AG09309 (cell line): ENCODE results near the gene SENP6.
"Not testable (repeated sequence)": the region's sequence is repeated elsewhere in the genome, so short reads cannot be mapped to it uniquely, and the experiment has no call there.

ENCODE experiments used
- DNase-seq: peaks from one replicate; pipeline ENCODE4 v3.0.0-alpha.2; 2010; ENCODE audit warnings: low read depth
- H3K4me3 ChIP-seq: 2 replicates; pipeline ENCODE4 v1.5.1; 2011; ENCODE audit warnings: mild to moderate bottlenecking, low read depth, low read length, moderate library complexity; ENCODE audit not compliant: control insufficient read depth
- TF ChIP-seq, protein P1 (sequence below): IDR thresholded peaks from 2 replicates; pipeline ENCODE4 v1.5.1; 2011; ENCODE audit warnings: mild to moderate bottlenecking, low read depth, low read length, inconsistent platforms; ENCODE audit not compliant: insufficient read depth, control insufficient read depth; ENCODE audit errors: missing control alignments

Gene SENP6

DNA sequence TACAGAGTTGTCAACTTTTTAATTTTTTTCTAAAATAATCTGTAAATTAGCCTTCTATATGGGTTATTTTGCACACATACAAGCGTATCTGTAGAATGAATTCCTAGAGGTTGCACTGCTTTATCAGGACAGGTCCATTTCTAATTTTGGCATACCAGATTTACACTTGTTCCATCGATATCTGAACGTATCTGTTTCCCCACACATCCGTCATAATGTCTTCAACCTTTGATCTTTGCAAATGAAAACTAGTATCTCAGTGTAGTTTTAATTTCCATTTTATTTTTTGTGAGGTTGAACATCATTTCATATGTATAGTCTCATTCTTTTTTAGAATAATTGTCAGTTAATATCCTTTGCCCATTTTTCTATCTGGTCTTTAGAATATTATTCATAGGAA lies 22.7 kb downstream of the SENP6 start:
- no peak overlapping the region for H3K4me3 ChIP-seq
- DNase-seq = no peak
- TF ChIP-seq, protein P1, sequence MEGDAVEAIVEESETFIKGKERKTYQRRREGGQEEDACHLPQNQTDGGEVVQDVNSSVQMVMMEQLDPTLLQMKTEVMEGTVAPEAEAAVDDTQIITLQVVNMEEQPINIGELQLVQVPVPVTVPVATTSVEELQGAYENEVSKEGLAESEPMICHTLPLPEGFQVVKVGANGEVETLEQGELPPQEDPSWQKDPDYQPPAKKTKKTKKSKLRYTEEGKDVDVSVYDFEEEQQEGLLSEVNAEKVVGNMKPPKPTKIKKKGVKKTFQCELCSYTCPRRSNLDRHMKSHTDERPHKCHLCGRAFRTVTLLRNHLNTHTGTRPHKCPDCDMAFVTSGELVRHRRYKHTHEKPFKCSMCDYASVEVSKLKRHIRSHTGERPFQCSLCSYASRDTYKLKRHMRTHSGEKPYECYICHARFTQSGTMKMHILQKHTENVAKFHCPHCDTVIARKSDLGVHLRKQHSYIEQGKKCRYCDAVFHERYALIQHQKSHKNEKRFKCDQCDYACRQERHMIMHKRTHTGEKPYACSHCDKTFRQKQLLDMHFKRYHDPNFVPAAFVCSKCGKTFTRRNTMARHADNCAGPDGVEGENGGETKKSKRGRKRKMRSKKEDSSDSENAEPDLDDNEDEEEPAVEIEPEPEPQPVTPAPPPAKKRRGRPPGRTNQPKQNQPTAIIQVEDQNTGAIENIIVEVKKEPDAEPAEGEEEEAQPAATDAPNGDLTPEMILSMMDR = no peak

DNA sequence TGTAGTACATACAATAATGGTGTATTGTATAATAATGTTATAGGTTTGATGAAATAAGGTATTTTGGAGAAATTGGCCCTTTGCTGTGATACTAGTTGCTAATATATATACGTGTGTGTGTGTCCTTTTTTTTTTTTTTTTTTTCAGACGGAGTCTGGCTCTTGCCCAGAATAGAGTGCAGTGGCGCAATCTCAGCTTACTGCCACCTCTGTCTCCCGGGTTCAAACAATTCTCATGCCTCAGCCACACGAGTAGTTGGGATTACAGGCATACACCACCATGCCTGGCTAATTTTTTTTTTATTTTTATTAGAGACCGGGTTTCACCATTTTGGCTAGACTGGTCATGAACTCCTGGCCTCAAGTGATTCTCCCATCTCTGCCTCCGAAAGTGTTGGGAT lies 23.3 kb downstream of the SENP6 start:
- TF ChIP-seq, protein P1 = no peak
- no peak for DNase-seq
- H3K4me3 ChIP-seq = no peak overlapping the region

DNA sequence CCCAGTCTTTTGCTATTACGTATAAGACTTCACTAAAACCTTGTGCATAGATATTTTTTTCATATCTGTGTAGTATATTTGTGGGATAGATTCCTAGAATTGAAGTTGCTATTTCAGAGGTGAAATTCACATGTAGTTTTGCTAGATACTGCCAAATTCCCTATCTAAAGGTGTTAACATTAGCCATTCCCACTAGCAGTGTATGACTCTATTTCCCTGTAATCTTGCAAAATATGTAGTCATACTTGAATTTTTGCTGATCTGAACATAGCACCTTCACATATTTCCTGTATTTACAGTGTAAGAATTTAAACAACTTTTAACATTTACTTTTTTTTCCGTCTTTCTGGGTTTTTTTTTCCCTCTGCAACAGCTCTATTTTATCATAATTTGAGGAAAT lies 24.9 kb downstream of the SENP6 start:
- no peak for DNase-seq
- TF ChIP-seq, protein P1 = no peak
- H3K4me3 ChIP-seq = no peak overlapping the region

DNA sequence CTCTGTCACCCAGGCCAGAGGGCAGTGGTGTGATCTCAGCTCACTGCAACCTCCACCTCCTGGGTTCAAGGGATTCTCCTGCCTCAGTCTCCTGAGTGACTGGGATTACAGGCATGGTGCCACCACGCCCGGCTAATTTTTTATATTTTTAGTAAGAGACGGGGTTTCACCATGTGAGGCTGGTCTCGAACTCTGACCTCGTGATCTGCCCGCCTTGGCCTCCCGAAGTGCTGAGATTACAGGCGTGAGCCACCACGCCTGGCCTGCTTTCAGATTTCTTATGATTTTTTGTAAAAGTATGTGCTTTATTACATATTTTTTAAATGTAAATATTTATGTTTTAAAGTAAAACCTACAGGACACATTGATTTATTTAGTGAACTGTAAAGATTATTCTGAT lies 26.0 kb downstream of the SENP6 start:
- not testable (repeated sequence) for DNase-seq, H3K4me3 ChIP-seq

DNA sequence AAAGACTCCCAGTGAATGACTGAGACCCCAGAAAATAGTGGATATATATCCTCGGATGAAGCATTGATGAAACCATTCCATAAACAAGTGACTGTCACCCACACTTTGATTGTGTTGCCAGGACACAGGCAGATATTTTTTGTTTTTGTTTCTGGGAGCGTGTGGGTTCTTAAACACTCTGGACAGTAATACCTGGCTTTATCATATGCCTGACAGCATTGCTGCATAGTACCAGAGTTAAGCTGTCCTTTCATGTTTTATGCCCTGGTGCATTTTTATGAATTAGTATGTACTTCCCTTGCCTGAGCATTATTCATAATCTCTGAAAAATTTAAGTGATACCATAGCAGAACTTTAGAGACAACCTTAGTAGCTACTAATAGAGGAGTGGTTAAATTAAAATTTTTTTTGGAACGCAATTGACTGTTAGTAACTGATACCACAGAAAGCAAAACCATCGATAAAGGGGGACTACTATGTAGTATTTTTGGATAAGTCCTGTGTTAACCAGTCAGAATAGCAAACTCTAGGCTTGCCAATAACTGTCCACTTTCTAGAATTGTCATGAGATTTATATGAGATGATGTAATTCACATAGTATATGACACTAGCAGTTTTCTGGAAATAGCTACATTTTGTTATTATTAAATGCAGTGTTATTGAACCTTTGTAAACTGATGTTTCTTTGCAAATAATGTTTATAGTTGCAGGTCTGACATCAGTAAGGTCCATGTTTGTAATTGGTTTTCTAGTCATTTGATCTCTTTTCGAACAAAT lies 30.4 kb downstream of the SENP6 start:
- no peak for DNase-seq
- TF ChIP-seq, protein P1 = no peak
- no peak overlapping the region for H3K4me3 ChIP-seq

DNA sequence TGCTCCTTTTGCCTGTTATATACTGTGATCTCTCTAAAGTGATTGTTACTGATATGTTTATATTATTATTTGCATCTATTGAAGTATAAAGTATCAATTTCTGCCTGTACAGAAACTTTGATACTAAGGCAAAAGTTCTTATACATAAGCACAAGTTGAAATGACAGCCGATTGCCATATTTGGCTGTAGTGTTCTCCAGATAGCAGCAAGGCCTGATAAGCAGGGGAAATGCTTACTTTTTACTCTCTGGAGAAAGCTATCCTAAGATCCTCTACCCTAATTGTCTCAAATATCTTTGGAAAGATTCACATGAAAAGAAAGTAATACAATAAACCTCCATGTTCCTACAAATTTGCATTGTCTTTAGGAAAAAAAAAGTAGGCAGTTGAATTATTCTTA lies 31.4 kb downstream of the SENP6 start:
- TF ChIP-seq, protein P1 = no peak
- DNase-seq = no peak
- H3K4me3 ChIP-seq = no peak overlapping the region

DNA sequence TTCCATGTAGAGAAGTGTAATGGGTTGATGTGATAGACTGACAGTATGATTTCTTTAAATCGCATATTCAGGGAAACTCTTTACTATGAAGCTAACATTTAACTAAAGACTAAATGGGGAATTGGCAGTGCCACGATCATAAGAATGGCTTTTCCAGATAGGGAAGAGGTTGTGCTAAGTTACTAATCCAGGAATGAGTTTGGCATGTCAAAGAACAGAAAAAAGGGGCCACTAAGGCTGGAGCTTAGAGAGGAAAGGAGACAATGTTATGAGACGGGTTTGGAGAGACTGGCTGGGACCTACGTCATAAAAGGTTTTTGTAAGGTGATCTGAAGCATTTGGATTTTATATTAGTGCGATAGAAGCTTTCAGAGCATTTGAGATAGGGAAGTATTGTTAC lies 40.6 kb downstream of the SENP6 start:
- TF ChIP-seq, protein P1 = no peak
- no peak overlapping the region for H3K4me3 ChIP-seq

More for the DNA sequence above, 40.6 kb downstream of the SENP6 start:
- no peak for DNase-seq
